ENCODE measurements around the gene STRADA.

DNA sequence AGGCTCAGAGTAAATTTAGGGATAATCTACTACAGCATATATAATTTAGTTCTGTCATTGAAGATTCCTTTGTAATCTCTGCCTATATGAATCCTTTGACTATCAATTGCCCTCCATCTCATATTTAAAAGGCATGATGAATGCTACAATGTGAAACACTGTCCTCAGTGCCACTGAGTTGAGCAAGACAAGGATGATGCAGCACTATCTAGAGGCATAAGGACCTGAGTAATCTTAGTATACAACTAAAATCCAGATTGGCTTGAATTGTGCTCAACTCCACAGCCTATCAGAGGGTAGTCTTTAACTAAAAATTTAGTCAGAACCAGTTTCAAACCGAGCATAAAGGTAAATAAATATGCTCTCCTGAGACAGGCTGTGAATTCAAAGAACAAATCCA lies 11.6 kb upstream of the STRADA start:
- TF ChIP-seq CTCF (IDR thresholded peaks at IDR 0.05) = no peak
- TF ChIP-seq ZFX (IDR thresholded peaks at IDR 0.05; ENCODE audit: borderline replicate concordance) = no peak
